Activated naive CD8-positive, alpha-beta T cell treated with anti-CD3 and anti-CD28 coated beads, Interleukin-2, amount 50 U/mL, for 24 hours (primary cell): ENCODE measurements around the gene PRRX1.

Source experiments
- ATAC-seq: fragments of 150-1000 bp; cut with Tn5 transposase; one replicate; pipeline ENCODE4 v1.10.0; 2021
- DNase-seq: peaks from one replicate; pipeline ENCODE4 v3.0.0; 2021
- H3K27ac Mint-ChIP-seq: one replicate; pipeline ENCODE4 v1.8.0; 2021; ENCODE audit warnings: mild to moderate bottlenecking, mixed read lengths
- H3K27me3 Mint-ChIP-seq: one replicate; pipeline ENCODE4 v1.8.0; 2021; ENCODE audit warnings: mixed read lengths
- H3K36me3 Mint-ChIP-seq: one replicate; pipeline ENCODE4 v1.8.0; 2021; ENCODE audit warnings: low read depth, mixed read lengths
- H3K4me1 Mint-ChIP-seq: one replicate; pipeline ENCODE4 v1.8.0; 2021; ENCODE audit warnings: mixed read lengths
- H3K4me3 Mint-ChIP-seq: one replicate; pipeline ENCODE4 v1.8.0; 2021; ENCODE audit warnings: mild to moderate bottlenecking, moderate library complexity, mixed read lengths
- H3K9me3 Mint-ChIP-seq: one replicate; pipeline ENCODE4 v1.8.0; 2021; ENCODE audit warnings: mixed read lengths

The PRRX1 gene

DNA sequence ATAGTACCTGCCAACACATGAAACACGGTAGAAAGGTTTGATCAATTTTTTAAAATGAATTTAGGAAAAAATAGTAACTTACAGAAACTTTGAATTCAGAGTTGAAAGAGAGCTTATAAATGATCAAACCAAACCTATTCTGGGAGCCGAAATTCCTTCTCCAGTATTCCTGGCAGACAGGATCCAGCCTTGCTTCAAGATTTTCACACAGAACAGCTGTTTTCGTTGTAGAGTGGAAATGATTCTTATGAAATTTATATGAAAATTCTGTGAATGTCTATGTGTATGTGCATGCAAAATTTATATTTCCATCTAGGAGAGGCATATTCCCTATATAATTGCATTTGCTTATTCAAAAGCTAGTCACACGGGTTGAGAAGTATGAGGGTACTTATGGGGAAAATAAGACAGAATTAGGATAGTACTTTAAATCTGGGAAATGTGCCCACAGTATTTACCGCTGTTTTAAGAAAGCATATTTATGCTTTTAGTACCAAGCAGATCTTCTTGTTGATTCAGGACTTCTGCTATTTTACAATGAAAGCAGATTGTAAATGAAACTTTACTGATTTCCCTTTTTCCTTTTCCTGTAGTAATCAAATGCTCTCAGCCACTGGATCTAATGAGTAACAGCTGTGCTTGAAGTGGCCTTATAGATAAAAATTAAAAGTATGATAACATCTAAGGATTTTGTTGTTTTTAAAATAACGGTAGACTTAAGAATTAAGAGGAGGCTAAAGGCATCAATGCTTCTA, 30.4 kb downstream of the PRRX1 start:
- ATAC-seq (no peak), DNase-seq (no peak)
- Mint-ChIP-seq H3K4me3 (no peak overlapping the region), H3K4me1 (no peaks in the 10 kb centered on the region), H3K9me3 (no peaks in the 10 kb centered on the region), H3K27ac (no peak overlapping the region), H3K36me3 (no peaks in the 10 kb centered on the region), H3K27me3 (peaks cover 12% of the 10 kb centered on the region)

DNA sequence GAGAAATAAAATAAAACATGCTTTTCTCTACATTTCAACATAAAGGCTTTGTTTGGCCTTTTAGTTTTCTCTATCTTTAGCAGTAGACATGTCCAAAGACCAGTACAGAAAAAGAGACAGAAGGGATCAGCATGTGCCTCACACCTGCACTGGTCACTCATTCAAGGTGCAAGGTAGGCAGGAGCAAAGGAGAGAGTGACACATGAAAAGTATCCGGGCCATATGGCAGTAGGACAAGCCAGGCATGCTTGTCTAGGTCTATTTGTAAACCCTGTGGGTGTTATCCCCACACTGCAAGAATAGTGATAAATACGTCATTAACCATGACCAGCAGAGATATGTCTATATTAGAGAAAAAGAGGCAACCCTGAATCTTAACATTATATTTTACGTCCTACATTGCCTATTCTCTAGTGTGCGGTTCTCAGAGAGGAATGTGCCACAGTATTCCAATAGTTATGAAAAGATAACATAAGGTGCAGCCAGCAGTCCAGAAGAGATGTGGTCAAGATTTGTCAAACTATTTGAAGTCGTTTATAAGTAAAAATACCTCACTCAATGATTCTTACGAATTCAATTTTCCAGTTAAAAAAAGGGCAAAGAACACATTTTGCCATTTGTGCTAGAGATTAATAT, 32.1 kb downstream of the PRRX1 start:
- no peak overlapping the region for H3K4me3 Mint-ChIP-seq
- H3K36me3 Mint-ChIP-seq, result no peaks in the 10 kb centered on the region
- ATAC-seq (no peak), DNase-seq (no peak)
- no peak overlapping the region for H3K27ac Mint-ChIP-seq
- no peaks in the 10 kb centered on the region for H3K4me1 Mint-ChIP-seq
- no peaks in the 10 kb centered on the region for H3K9me3 Mint-ChIP-seq
- H3K27me3 Mint-ChIP-seq, result peaks cover 10% of the 10 kb centered on the region

DNA sequence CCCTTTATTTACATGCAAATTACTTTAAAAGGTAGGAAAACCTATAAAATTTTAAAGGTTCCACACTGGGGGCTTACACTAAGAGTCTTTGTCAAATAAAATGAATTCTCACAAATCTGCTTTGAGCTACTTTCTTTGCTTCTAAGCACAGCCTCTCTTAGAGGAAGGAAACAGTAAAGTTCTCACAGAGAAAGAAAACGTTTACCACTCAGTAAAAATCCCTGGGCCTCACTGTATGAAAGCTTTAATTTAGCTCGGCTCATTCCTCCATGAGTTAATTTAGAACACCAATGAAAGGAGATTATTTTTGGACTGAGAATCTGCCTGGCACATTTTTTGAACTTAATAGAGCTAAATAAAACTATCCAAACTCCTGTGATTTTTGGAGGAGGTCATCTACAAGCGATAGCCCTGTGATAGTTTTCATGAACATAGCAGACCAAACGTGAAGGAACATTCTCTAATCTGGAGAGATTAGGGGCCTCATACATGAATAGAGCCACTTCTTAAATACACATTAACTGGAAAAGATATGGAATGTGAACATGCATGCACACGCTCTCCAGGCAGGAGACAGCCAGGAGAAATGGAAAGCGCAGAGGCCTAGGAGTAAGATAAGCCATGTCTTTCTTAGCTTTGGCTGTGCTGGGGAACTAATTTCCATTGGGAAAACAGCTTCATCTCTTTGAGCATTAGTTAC, 32.8 kb downstream of the PRRX1 start:
- no peaks in the 10 kb centered on the region for H3K9me3 Mint-ChIP-seq
- no peak overlapping the region for H3K4me3 Mint-ChIP-seq
- no peaks in the 10 kb centered on the region for H3K4me1 Mint-ChIP-seq
- ATAC-seq (no peak), DNase-seq (no peak)
- H3K27ac Mint-ChIP-seq, result no peak overlapping the region
- peaks cover 8% of the 10 kb centered on the region for H3K27me3 Mint-ChIP-seq
- no peaks in the 10 kb centered on the region for H3K36me3 Mint-ChIP-seq

DNA sequence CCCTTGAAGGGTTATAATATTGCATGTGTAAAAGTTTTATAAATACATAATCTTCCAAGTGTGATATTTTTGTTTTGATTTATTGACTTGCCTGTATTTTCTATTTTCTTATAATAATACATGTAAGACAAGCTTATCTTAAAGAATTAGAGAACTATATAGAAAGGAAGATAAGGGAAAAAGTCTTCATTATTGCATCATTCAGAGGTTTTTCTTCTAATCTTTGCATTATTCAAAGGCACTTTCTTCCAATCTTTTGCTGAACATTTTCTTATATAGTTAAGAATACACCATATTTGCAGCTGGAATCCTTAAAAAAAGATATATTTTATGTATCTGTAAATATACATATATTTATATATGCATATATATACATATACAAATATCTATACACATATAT, 33.4 kb downstream of the PRRX1 start:
- no peak overlapping the region for H3K4me3 Mint-ChIP-seq
- peaks cover 8% of the 10 kb centered on the region for H3K27me3 Mint-ChIP-seq
- H3K27ac Mint-ChIP-seq, result no peak overlapping the region
- no peaks in the 10 kb centered on the region for H3K4me1 Mint-ChIP-seq
- DNase-seq, result no peak
- H3K9me3 Mint-ChIP-seq, result no peaks in the 10 kb centered on the region
- H3K36me3 Mint-ChIP-seq, result no peaks in the 10 kb centered on the region
- no peak for ATAC-seq

DNA sequence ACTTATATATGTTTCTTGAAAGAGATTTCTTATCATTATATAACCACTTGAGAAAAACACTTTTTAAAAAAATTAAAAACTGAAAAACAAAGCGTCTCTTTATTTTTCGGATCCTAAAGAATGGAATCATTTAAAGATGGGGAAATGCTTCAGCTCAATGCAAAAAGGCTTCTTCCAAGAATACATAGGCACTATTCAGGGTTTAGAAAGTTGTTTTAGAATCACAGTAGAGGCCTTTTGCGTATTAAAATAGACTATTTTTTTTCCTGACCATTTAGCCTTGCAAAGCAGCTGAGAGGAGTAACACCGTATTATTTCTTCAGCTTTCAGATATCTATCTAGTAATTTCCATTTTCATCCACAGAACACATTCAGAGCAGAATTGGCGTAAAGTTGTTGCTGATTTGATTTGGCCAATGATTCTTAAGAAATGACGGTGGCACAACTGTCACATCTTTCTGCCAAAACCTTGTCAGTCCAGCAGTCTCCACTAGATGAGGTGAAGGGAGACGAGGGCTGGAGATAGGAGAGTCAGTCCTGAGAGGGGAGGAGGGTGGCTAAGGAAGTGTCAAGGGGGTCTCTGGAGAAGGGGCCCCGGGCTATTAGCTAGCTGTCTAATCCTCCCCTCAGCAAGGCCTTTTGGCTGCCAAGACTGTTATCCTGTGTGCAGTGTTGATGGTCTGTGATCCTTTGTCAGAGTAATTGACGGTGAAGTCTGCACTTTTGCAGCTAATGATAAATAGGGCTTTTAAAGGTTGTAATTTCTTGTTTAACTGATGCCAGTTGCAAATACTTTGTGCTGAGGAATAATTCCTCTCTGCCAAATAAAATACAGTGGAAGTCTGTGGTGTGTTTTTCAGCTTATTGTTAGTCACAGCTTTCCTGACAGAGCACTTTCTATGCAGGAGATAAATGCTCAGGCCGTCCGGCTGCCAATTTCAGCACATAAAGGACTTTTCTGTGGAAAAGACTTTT, 34.7 kb downstream of the PRRX1 start:
- no peak for DNase-seq
- no peak for ATAC-seq
- Mint-ChIP-seq H3K27me3 (peaks cover 5% of the 10 kb centered on the region), H3K4me1 (no peaks in the 10 kb centered on the region), H3K9me3 (no peaks in the 10 kb centered on the region), H3K4me3 (no peak overlapping the region), H3K36me3 (no peaks in the 10 kb centered on the region), H3K27ac (no peak overlapping the region)

DNA sequence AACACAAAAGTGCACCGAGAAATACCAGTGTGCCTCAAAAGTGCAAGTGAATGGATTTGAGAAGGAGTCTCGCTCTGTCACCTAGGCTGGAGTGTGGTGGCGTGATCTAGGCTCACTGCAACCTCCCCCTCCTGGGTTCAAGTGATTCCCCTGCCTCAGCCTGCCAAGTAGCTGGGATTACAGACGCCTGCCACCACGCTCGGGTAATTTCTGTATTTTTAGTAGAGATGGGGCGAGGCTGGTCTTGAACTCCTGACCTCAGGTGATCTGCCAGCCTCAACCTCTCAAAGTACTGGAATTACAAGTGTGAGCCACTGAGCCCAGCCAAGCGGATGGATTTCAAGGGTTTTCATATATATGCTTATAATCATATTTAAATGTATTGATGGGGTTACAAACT, 35.8 kb downstream of the PRRX1 start:
- Mint-ChIP-seq H3K27me3 (peaks cover 5% of the 10 kb centered on the region), H3K36me3 (no peaks in the 10 kb centered on the region), H3K4me1 (no peaks in the 10 kb centered on the region), H3K9me3 (no peaks in the 10 kb centered on the region), H3K27ac (no peak overlapping the region), H3K4me3 (no peak overlapping the region)
- ATAC-seq (no peak), DNase-seq (no peak)

DNA sequence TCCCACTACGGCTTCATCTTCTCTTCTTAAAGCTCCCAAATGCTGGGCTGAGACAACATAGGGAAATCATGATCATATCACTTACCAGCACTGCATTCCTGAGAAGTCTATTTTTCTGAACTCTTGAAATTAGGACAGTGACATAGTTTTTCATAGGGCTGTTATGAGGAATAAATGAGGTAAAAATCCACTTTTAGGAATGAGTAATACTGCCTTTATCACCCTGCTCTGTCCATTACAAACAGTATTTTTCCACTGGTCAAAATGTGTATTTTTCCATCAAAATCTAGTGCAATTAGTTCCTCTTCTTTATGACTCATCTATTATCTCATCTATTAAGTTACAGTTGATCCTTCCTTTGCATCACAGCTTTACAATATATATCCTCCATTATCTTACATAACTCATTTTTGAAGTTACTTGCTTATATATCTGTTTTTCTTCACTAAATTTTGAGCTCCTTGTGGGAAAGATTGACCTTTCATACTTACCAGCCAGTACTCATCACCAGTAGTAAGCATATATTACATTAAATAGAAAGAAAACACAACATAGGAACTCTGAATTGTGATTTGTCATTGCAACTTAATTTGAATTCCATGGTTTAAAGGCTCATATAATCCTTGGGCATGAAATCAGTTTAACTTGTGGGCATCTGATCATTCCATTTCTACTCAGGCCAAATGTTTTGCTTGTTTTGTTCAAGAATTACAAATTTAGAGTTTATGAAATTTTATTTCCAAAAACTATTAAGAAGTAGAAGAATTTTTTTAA, 37.1 kb downstream of the PRRX1 start:
- H3K27ac Mint-ChIP-seq, result no peak overlapping the region
- DNase-seq (no peak), ATAC-seq (no peak)
- no peaks in the 10 kb centered on the region for H3K4me1 Mint-ChIP-seq
- no peaks in the 10 kb centered on the region for H3K36me3 Mint-ChIP-seq
- no peaks in the 10 kb centered on the region for H3K9me3 Mint-ChIP-seq
- H3K27me3 Mint-ChIP-seq, result peaks cover 5% of the 10 kb centered on the region
- no peak overlapping the region for H3K4me3 Mint-ChIP-seq

DNA sequence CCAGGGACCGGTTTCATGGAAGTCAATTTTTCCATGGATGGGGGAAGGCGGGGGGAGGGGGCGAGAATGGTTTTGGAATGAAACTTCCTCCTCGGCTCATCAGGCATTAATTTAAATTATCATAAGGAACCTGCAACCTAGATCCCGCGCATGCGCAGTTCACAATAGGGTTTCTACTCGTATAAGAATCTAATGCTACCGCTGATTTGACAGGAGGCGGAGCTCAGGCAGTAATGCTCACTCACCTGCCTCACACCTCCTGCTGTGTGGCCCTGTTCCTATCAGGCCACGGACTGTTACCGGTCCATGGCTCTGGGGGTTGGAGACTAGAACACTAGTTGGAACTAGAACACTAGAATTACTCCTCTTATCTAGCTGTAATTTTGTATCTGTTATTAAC, 38.0 kb downstream of the PRRX1 start:
- H3K4me3 Mint-ChIP-seq, result no peak overlapping the region
- no peak overlapping the region for H3K27ac Mint-ChIP-seq
- H3K9me3 Mint-ChIP-seq, result no peaks in the 10 kb centered on the region
- no peaks in the 10 kb centered on the region for H3K36me3 Mint-ChIP-seq
- ATAC-seq (no peak), DNase-seq (no peak)
- H3K4me1 Mint-ChIP-seq, result no peaks in the 10 kb centered on the region
- H3K27me3 Mint-ChIP-seq, result peaks cover 5% of the 10 kb centered on the region

DNA sequence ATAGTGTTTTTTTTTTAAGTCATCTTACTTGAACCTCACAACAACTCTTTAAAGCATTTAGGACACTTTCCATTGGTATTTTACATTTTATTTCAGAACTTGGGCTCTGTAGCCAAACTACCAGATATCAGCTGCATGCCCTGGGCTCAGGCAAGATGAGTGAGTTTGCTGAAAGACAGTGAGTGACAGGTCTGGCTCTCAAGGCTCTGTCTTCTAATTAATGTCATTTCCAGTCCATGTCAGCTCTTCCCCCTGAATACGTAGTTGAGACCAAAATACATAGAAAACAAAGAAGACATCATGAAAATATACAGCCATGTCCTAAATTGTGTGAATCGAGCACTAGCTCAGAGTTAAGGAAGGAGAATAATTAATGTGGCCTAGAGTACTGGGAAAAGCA, 39.7 kb downstream of the PRRX1 start:
- ATAC-seq, result no peak
- peaks cover 2% of the 10 kb centered on the region for H3K27me3 Mint-ChIP-seq
- H3K9me3 Mint-ChIP-seq, result no peaks in the 10 kb centered on the region
- DNase-seq, result no peak
- peaks cover 2% of the 10 kb centered on the region for H3K4me1 Mint-ChIP-seq
- H3K27ac Mint-ChIP-seq, result no peak overlapping the region
- no peak overlapping the region for H3K4me3 Mint-ChIP-seq
- H3K36me3 Mint-ChIP-seq, result no peaks in the 10 kb centered on the region

DNA sequence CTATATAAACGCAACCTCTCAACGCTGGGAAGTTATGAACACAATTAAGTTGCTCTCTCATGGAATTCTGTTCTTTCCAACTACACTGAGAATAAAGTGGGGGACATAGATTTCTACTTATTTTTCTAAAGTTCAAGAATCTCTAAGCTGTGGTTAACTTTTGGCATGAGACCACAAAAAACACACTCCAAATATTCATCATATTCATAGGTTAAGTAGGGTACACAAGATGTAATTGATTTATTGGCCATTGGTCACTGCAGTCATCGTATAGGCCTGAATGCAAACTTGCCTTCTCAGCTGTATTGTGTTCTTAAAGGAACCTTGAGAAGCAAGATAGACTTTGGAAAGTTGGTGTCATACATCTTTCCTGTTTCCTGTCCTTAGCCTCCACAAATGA, 40.3 kb downstream of the PRRX1 start:
- no peak overlapping the region for H3K27ac Mint-ChIP-seq
- DNase-seq, result no peak
- peaks cover 2% of the 10 kb centered on the region for H3K27me3 Mint-ChIP-seq
- H3K9me3 Mint-ChIP-seq, result no peaks in the 10 kb centered on the region
- peaks cover 2% of the 10 kb centered on the region for H3K4me1 Mint-ChIP-seq
- no peaks in the 10 kb centered on the region for H3K36me3 Mint-ChIP-seq
- no peak for ATAC-seq
- H3K4me3 Mint-ChIP-seq, result no peak overlapping the region

DNA sequence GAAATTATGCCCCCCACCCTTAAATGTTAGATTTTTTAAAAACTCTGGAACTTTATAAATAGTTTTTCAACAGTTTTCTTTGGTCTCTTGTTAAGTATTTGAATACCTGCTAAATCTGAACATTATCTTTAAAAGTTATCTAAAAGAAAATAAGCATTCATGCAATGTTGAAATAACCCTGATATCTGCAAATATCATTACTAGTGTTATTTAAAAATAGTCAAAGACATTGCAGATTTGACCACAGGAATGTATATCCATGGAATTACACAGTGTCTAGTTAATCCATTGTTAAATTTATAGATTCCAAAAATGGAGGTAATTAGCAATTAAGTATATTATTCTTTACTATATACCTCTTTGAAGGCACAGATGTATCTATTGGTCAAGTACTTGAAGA, 42.0 kb downstream of the PRRX1 start:
- H3K4me3 Mint-ChIP-seq, result no peak overlapping the region
- no peak for DNase-seq
- H3K27me3 Mint-ChIP-seq, result peaks cover 2% of the 10 kb centered on the region
- no peak overlapping the region for H3K27ac Mint-ChIP-seq
- no peaks in the 10 kb centered on the region for H3K36me3 Mint-ChIP-seq
- no peaks in the 10 kb centered on the region for H3K9me3 Mint-ChIP-seq
- H3K4me1 Mint-ChIP-seq, result peaks cover 2% of the 10 kb centered on the region
- no peak for ATAC-seq

DNA sequence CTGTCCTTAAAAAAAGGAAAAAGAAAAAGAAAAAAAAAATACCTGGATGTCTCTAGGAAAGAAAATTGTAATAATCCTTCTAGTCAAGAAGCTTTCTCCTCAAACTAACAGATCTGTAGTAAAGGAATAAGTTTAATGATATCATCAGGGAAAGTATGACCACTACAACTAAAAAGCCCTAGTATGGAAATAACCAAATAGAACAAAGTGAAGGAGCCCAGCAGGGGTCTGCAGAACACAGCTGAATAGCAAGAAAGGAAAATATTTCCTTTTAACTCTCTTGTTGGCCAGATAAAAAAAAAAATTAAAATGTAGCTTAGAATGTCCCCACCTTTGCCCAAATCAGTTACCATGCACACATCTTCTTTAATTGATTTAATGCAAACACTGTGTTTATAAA, 43.2 kb downstream of the PRRX1 start:
- H3K27ac Mint-ChIP-seq, result no peak overlapping the region
- no peaks in the 10 kb centered on the region for H3K9me3 Mint-ChIP-seq
- ATAC-seq, result no peak

DNA sequence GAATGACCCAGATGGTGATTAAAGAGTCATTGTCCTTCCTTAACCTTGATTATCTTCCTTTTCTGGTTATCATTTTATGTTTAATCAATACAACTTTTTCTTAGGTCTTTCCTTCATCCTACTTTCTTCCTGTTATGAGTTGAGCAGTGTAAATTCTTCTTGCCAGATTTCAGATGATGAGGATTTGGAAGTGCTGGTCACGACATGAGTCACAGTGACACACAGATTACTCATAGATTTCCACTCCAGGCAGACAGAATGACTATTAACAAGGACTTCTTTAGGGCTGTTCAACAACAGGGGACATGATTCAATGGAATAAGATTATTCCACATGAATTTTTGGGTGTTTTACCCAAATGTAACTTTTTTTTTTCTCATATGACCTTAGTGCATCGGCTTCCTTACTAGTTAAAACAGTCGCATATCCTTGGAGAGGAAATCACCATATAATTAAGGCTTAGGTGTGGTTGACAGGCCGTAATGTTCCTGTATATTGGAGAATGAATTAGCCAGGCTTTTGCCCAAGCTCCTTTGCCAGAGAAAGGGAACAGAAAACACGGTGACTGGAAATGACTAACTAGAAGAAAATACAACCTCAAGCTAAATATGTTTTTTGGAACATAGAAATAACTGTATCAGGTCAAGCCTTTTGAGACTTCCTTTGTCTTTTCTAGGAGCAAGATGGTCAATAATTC, 44.2 kb downstream of the PRRX1 start:
- DNase-seq (no peak), ATAC-seq (peak; percentile 69)
- H3K27me3 Mint-ChIP-seq, result peaks cover 2% of the 10 kb centered on the region
- no peak overlapping the region for H3K27ac Mint-ChIP-seq
- H3K4me1 Mint-ChIP-seq, result peaks cover 2% of the 10 kb centered on the region
- H3K4me3 Mint-ChIP-seq, result no peak overlapping the region
- H3K36me3 Mint-ChIP-seq, result no peaks in the 10 kb centered on the region
- H3K9me3 Mint-ChIP-seq, result no peaks in the 10 kb centered on the region

More for the DNA sequence above, 43.2 kb downstream of the PRRX1 start:
- Mint-ChIP-seq H3K36me3 (no peaks in the 10 kb centered on the region), H3K27me3 (peaks cover 2% of the 10 kb centered on the region), H3K4me3 (no peak overlapping the region), H3K4me1 (peaks cover 2% of the 10 kb centered on the region)
- no peak for DNase-seq
